Endothelial cell (in vitro differentiated cells): ENCODE measurements around the gene CUX1. TPM values are rescaled to one million over a fixed set of nuclear protein-coding genes. Genes with fewer than 3 reads are reported as not detected.
A peak's percentile ranks its signal among the peaks of the same experiment; 100 is the strongest.

Experiments used
- DNase-seq: peaks from one replicate; pipeline ENCODE4 v3.0.0; 2021; ENCODE audit warnings: low spot score
- H3K27ac Mint-ChIP-seq: one replicate; pipeline ENCODE4 v1.8.0; 2021; ENCODE audit warnings: mixed read lengths, inconsistent platforms; ENCODE audit not compliant: unreplicated experiment
- H3K27me3 Mint-ChIP-seq: one replicate; pipeline ENCODE4 v1.8.0; 2021; ENCODE audit warnings: mild to moderate bottlenecking, moderate library complexity, mixed read lengths, inconsistent platforms; ENCODE audit not compliant: unreplicated experiment
- H3K36me3 Mint-ChIP-seq: one replicate; pipeline ENCODE4 v1.8.0; 2021; ENCODE audit warnings: mild to moderate bottlenecking, low read depth, mixed read lengths, inconsistent platforms; ENCODE audit not compliant: unreplicated experiment
- H3K4me1 Mint-ChIP-seq: one replicate; pipeline ENCODE4 v1.8.0; 2021; ENCODE audit warnings: mild to moderate bottlenecking, mixed read lengths, inconsistent platforms; ENCODE audit not compliant: unreplicated experiment
- H3K4me3 Mint-ChIP-seq: one replicate; pipeline ENCODE4 v1.8.0; 2021; ENCODE audit warnings: mild to moderate bottlenecking, mixed read lengths, inconsistent platforms; ENCODE audit not compliant: unreplicated experiment
- H3K9me3 Mint-ChIP-seq: one replicate; pipeline ENCODE4 v1.8.0; 2021; ENCODE audit warnings: mixed read lengths, inconsistent platforms; ENCODE audit not compliant: unreplicated experiment
- CTCF ChIP-seq: fragments of 200-600 bp; sonication (generic); IDR thresholded peaks from one replicate; pipeline ENCODE4 v1.5.0; 2021; ENCODE audit warnings: antibody characterized with exemption; ENCODE audit not compliant: unreplicated experiment
- total RNA-seq: library from RNA; stranded (reverse); fragmentation: NEBNext Ultra II Directional; extraction: Animal tissue kit (Norgen Biotek cat#: 25700); gene quantifications from one replicate; pipeline ENCODE4 v1.2.1, GENCODE V29; 2021; ENCODE audit not compliant: unreplicated experiment

CUX1 gene
- total RNA-seq, 1 donor from 2014 or later: 43.7 TPM

DNA sequence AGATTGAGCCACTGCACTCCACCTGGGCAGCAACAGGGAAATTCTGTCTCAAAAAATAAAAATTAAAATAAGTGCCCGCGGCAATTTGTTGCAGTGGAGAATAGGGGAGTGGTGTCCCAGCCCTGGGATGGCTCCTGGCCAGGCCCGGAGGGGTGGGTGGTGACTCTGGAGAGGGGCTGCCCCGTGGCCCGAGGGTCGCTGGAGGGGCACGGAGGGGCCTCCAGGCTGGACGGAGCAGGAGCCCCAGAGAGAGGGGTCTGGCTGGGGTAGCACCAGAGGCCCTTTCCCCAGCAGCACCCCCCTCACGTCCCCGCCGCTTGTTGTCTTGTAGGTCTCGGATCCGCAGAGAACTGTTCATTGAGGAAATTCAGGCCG, 430.6 kb downstream of the CUX1 start:
- Mint-ChIP-seq H3K4me1 (peaks cover 6% of the 10 kb centered on the region), H3K36me3 (peaks cover 8% of the 10 kb centered on the region), H3K27ac (no peak overlapping the region), H3K4me3 (no peak overlapping the region), H3K27me3 (peaks cover 5% of the 10 kb centered on the region), H3K9me3 (no peaks in the 10 kb centered on the region)
- DNase-seq: no peak
- TF ChIP-seq CTCF: no peak

DNA sequence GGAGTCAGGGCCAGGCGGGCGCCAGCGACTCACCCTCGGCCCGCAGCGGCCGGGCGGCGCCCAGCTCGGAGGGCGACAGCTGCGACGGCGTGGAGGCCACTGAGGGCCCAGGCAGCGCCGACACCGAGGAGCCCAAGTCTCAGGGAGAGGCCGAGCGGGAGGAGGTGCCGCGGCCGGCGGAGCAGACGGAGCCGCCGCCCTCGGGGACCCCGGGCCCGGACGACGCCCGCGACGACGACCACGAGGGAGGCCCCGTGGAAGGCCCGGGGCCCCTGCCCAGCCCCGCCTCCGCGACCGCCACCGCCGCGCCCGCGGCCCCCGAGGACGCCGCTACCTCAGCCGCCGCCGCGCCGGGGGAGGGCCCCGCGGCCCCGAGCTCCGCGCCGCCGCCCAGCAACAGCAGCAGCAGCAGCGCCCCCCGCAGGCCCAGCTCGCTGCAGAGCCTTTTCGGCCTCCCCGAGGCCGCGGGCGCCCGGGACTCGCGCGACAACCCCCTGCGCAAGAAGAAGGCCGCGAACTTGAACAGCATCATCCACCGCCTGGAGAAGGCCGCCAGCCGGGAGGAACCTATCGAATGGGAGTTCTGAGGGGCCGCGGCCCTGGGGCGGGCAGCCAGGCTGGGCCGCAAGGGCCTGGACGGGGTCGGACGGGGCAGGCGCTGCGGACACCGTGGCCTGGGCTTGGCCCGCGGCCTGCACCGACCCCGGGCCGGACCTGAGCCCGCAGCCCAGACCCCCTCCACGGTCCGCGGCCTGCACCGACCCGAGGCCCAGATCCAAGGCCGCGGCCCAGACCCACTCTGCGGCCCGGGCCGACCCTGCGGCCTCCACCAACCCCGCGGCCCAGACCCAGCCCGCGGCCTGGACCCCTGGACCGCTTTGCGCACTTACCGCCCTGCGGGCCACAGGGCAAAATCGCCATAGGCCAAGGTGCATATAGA, 431.3 kb downstream of the CUX1 start:
- peak; percentile 28 for DNase-seq
- H3K27me3 Mint-ChIP-seq: peaks cover 5% of the 10 kb centered on the region
- H3K4me1 Mint-ChIP-seq: peaks cover 13% of the 10 kb centered on the region

GRCh38 chr7:102251531-102252365, 434.3 kb downstream of the CUX1 start:
- Mint-ChIP-seq H3K9me3 (no peaks in the 10 kb centered on the region), H3K4me3 (no peak overlapping the region), H3K27ac (no peak overlapping the region), H3K36me3 (peaks cover 12% of the 10 kb centered on the region), H3K27me3 (peaks cover 6% of the 10 kb centered on the region), H3K4me1 (peaks cover 20% of the 10 kb centered on the region)
- DNase-seq: no peak
- TF ChIP-seq CTCF: no peak

More for the DNA sequence above, 431.3 kb downstream of the CUX1 start:
- Mint-ChIP-seq H3K4me3 (no peak overlapping the region), H3K9me3 (no peaks in the 10 kb centered on the region), H3K36me3 (peaks cover 12% of the 10 kb centered on the region), H3K27ac (no peak overlapping the region)
- TF ChIP-seq CTCF: no peak

DNA sequence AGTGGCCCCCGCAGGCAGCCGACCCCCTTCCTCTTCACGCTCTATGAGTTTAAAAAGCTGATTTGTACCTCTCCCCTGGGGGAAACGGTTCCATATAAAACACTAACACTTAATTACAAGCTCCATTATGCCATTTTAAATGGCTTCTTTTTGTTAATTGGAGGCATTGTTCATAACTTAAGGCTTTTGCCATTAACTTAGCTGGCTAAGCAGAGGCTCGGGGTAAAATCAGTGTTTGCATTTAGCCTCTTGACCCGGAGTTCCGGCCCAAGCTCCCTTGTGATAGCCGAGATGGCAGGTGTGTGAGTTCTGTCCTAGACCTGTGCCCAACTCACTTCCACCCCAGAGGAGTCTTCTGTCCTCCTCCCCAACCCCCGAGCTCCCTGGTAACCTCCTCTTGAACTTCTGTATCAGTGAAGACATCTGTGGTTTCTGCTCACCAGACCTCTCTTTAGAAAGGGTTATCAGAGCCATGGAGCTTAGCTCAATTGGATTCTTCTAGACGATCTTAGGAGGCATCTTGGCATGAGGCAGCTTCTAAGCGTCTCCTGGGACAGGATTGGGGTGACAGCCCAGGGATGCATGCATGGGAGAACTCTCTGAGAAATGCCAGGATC, 435.0 kb downstream of the CUX1 start:
- no peaks in the 10 kb centered on the region for H3K9me3 Mint-ChIP-seq
- H3K27me3 Mint-ChIP-seq: peaks cover 6% of the 10 kb centered on the region
- DNase-seq: no peak
- peaks cover 20% of the 10 kb centered on the region for H3K4me1 Mint-ChIP-seq
- no peak for TF ChIP-seq CTCF
- no peak overlapping the region for H3K4me3 Mint-ChIP-seq
- H3K27ac Mint-ChIP-seq: no peak overlapping the region
- H3K36me3 Mint-ChIP-seq: peaks cover 12% of the 10 kb centered on the region
